Fibroblast of lung (primary cell): ENCODE results near the gene NOC4L. TPM values are rescaled to one million over a fixed set of nuclear protein-coding genes. Genes with fewer than 3 reads are reported as not detected.
A peak's percentile ranks its signal among the peaks of the same experiment; 100 is the strongest.

Experiments
- DNase-seq, 2 donors: peaks; one replicate each; pipeline versions ENCODE4 v3.0.0 to v3.0.0-alpha.2; 2010; ENCODE audit warnings: low read depth in 2 of 2
- H2AFZ ChIP-seq: 2 replicates; pipeline ENCODE4 v1.5.1; 2012; ENCODE audit warnings: low read length, control low read depth, inconsistent platforms
- H3K27ac ChIP-seq: 2 replicates; pipeline ENCODE4 v1.5.1; 2011; ENCODE audit warnings: low read length, control low read depth; ENCODE audit not compliant: insufficient read depth
- H3K27me3 ChIP-seq: 2 replicates; pipeline ENCODE4 v1.5.1; 2011; ENCODE audit warnings: mild to moderate bottlenecking, low read length; ENCODE audit not compliant: control insufficient read depth, insufficient read depth
- H3K36me3 ChIP-seq: 2 replicates; pipeline ENCODE4 v1.5.1; 2011; ENCODE audit warnings: low read length; ENCODE audit not compliant: control insufficient read depth, insufficient read depth
- H3K4me1 ChIP-seq: 2 replicates; pipeline ENCODE4 v1.5.1; 2011; ENCODE audit warnings: low read length; ENCODE audit not compliant: control insufficient read depth, insufficient read depth; ENCODE audit errors: extremely low read depth
- H3K4me2 ChIP-seq: 2 replicates; pipeline ENCODE4 v1.5.1; 2011; ENCODE audit warnings: low read length, control low read depth; ENCODE audit not compliant: insufficient read depth; ENCODE audit errors: extremely low read depth
- H3K4me3 ChIP-seq, 4 experiments: fragments of 200-600 bp in 1 of 4; sonication (generic) in 1 of 4; replicated peaks in 1 of 4; 2 replicates each; pipeline ENCODE4 v1.5.1; 2011 to 2016; ENCODE audit warnings: low read length in 4 of 4, low read depth in 3 of 4, mild to moderate bottlenecking in 3 of 4, control low read depth in 2 of 4, inconsistent platforms in 1 of 4, mixed read lengths in 1 of 4; ENCODE audit not compliant: insufficient read depth in 1 of 4; ENCODE audit errors: control extremely low read depth in 1 of 4
- H3K79me2 ChIP-seq: 2 replicates; pipeline ENCODE4 v1.5.1; 2012; ENCODE audit warnings: mild to moderate bottlenecking, low read length, inconsistent platforms; ENCODE audit not compliant: control insufficient read depth, insufficient read depth
- H3K9ac ChIP-seq: 2 replicates; pipeline ENCODE4 v1.5.1; 2011; ENCODE audit warnings: mild to moderate bottlenecking, low read length, control low read depth; ENCODE audit not compliant: insufficient read depth
- H3K9me3 ChIP-seq: 2 replicates; pipeline ENCODE4 v1.5.1; 2012; ENCODE audit warnings: low read depth, low read length; ENCODE audit not compliant: control insufficient read depth, insufficient read depth
- H4K20me1 ChIP-seq: 2 replicates; pipeline ENCODE4 v1.5.1; 2011; ENCODE audit warnings: low read length; ENCODE audit not compliant: control insufficient read depth, insufficient read depth; ENCODE audit errors: extremely low read depth
- CTCF ChIP-seq, 2 donors: IDR thresholded peaks in 1 of 2; conservative IDR thresholded peaks in 1 of 2; 1 replicate in 1 of 2; 2 replicates in 1 of 2; pipeline ENCODE4 v1.5.1; 2011 to 2012; ENCODE audit warnings: low read length in 2 of 2, control low read depth in 1 of 2, inconsistent platforms in 1 of 2, low read depth in 1 of 2, mild to moderate bottlenecking in 1 of 2
- EZH2 ChIP-seq: IDR thresholded peaks from 2 replicates; pipeline ENCODE4 v1.5.1; 2012; ENCODE audit warnings: low read length, control low read depth, mild to moderate bottlenecking; ENCODE audit errors: missing control alignments
- polyA plus RNA-seq, 2 donors: library from polyadenylated mRNA; depleted of rRNA in 1 of 2; stranded (reverse) in 1 of 2; unstranded in 1 of 2; fragments of >200 nt; gene quantifications; 2 replicates each; pipeline ENCODE4 v1.2.1, GENCODE V29; 2011 to 2012; ENCODE audit warnings: missing spikeins in 1 of 2
- total RNA-seq: library from RNA; depleted of rRNA; stranded (reverse); fragments of >200 nt; gene quantifications from 2 replicates; pipeline ENCODE4 v1.2.1, GENCODE V29; 2014

The NOC4L gene
- total and polyA plus RNA-seq, 2 donors (not counting 1 experiment from before 2014, with no cell fraction given) = 3.0 to 6.8 TPM

- no peaks in the 10 kb centered on the region for H4K20me1 ChIP-seq
These were observed 40.5 kb upstream of the NOC4L start for GRCh38 chr12:132103542-132104308.

DNA sequence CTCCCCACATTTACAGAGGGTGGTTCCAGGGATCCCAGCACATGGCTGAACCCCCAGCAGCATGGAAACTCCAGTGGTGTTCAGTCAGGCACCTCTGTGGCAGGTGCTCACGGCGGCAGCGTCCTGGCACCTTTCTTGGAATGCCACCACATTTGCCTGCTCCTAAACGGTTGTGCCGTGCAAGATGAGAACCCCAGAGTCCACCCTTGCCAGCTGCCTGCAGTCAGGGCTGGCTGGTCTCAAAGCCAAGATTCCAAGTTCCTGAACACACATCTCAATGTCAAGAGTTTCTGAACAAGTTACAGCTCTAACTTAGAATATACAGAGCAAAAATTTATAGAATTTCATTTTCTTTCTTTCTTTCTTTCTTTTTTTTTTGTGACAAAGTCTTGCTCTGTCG is 38.8 kb upstream of the NOC4L start:
- no peak overlapping the region for H3K27ac ChIP-seq
- no peak overlapping the region for H3K9ac ChIP-seq
- no peaks in the 10 kb centered on the region for H3K27me3 ChIP-seq
- no peak overlapping the region for H3K4me2 ChIP-seq
- no peaks in the 10 kb centered on the region for H3K4me1 ChIP-seq
- no peaks in the 10 kb centered on the region for H4K20me1 ChIP-seq
- H3K4me3 ChIP-seq = no peak overlapping the region
- no peak for DNase-seq
- no peak for TF ChIP-seq CTCF (conservative IDR thresholded peaks at IDR 0.05 in 1 of 2, IDR thresholded peaks at IDR 0.05 in 1 of 2; ENCODE audit: low read depth in 1 of 2, low read length in 2 of 2)
- TF ChIP-seq EZH2 = no peak
- H3K36me3 ChIP-seq = peaks cover 8% of the 10 kb centered on the region
- no peak overlapping the region for H2AFZ ChIP-seq
- no peaks in the 10 kb centered on the region for H3K79me2 ChIP-seq
- H3K9me3 ChIP-seq = no peaks in the 10 kb centered on the region

More at GRCh38 chr12:132103542-132104308, 40.5 kb upstream of the NOC4L start:
- Histone ChIP-seq H3K4me3 (no peak overlapping the region), H3K27me3 (no peaks in the 10 kb centered on the region), H2AFZ (no peak overlapping the region), H3K4me2 (no peak overlapping the region), H3K27ac (no peak overlapping the region), H3K9me3 (no peaks in the 10 kb centered on the region), H3K36me3 (peaks cover 10% of the 10 kb centered on the region), H3K9ac (no peak overlapping the region), H3K4me1 (no peaks in the 10 kb centered on the region), H3K79me2 (no peaks in the 10 kb centered on the region)
- TF ChIP-seq EZH2 (no peak), CTCF (conservative IDR thresholded peaks at IDR 0.05 in 1 of 2, IDR thresholded peaks at IDR 0.05 in 1 of 2; ENCODE audit: low read depth in 1 of 2, low read length in 2 of 2) (no peak)
- DNase-seq = no peak

DNA sequence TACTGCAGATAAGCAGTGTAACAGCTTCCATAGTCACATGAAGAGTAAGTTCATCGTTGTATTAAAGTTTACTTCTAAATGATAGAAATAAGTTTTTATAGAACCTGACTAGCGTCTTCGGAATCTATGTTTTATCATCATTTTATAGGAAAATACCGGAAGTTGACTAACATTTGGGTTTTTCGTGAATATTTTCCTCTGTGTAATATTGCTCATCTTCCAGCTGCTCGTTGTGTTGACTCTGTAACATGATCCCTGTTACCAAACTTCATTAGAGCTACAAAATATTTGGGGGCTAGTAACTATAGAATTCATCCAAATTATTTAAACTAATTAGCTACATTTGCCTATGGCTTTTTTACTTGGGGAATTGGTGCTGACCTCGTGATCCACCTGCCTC is 37.3 kb upstream of the NOC4L start:
- no peak overlapping the region for H3K9ac ChIP-seq
- peaks cover 14% of the 10 kb centered on the region for H3K36me3 ChIP-seq
- no peak overlapping the region for H2AFZ ChIP-seq
- no peaks in the 10 kb centered on the region for H3K4me1 ChIP-seq
- H3K27ac ChIP-seq = no peak overlapping the region
- H3K4me3 ChIP-seq = no peak overlapping the region
- no peaks in the 10 kb centered on the region for H3K9me3 ChIP-seq
- H3K4me2 ChIP-seq = no peak overlapping the region
- H3K27me3 ChIP-seq = no peaks in the 10 kb centered on the region
- no peaks in the 10 kb centered on the region for H4K20me1 ChIP-seq
- DNase-seq = peak in 1 of 2 donors; percentile 20
- TF ChIP-seq CTCF (conservative IDR thresholded peaks at IDR 0.05 in 1 of 2, IDR thresholded peaks at IDR 0.05 in 1 of 2; ENCODE audit: low read depth in 1 of 2, low read length in 2 of 2) (no peak), EZH2 (no peak)
- no peaks in the 10 kb centered on the region for H3K79me2 ChIP-seq
